GM19397 (cell line): ENCODE results near the gene ANG.
"Not testable (repeated sequence)": the region's sequence is repeated elsewhere in the genome, so short reads cannot be mapped to it uniquely, and the experiment has no call there.

ENCODE experiments used
- ATAC-seq: cut with Tn5 transposase; IDR thresholded peaks from one replicate; pipeline ENCODE4 v1.9.1; 2021; ENCODE audit warnings: mild to moderate bottlenecking, moderate library complexity; ENCODE audit not compliant: unreplicated experiment

Gene ANG

DNA sequence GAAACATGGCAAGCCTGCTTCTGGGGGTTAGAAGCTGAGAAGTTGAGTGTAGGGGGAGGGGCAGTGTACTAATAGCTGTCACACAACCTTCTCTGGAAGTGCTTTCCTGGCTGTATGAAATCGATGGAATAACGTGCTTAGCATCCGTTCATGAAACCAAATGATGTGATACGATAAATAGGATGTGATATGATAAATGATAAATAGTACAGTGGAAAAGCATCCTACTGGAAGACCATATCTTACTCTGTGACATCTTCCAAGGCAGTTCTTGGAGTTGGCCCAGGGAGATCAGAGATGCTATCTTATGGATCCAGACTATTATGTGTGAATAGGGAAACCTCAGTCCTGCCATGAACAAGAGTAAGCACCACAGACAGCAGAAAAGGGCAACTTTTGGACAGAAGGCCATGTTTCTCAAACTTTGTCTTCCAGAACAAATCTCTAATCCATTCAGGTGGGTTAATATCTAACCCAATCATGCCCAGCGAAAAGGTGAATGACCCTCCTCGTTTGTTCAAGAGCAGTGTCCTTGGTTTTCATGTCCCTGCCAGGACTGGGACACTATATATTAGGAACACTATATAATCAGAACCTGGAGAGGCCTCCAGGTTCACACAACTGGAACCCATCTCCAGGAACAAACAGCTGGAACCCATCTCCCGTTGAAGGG, at the start of gene ANG:
Gene ANG, plus strand, starts transcription at position 598 of the 673 bp plus-strand sequence. CDS start 4,801 bp downstream, outside the sequence.
- no peak for ATAC-seq

DNA sequence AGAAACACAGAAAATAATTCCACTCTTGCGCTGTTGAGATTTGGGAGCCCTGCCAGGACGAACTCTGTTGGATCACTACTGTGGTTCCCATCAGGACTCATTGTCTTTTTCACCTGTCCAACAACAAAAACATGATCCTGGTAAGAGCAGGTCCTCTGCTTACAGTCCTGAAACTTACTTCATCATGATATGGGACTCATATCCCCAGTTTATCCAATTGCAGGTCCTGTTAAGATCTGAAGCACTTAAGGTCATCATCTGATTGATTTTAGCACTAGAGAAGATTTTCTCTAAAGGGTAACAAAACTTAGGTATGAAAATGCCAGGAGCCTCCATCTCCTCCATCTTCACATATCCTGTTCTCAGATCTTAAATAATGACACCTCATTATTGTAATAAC, 47.0 kb upstream of the ANG start, which contains the start of gene OR6S1:
Gene OR6S1, minus strand, starts transcription at position 101 of the 400 bp plus-strand sequence. Its CDS starts 0 bp downstream, at position 101.
- ATAC-seq = no peak

DNA sequence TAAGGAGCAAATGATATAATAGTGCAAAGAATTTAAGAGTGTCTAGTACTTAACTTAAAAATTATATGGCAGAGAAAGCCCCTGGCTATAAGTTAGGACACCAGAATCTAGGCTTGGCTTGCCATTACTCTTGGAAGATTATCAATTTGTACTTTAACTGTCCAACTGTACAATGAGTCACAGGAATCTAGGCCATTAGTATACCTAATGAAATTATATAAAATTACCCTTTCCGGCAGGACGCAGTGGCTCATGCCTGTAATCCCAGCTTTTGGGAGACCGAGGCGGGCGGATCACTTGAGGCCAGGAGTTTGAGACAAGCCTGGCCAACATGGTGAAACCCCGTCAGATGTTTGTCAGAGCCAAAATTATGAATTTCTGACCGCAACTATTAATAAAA, 46.4 kb upstream of the ANG start:
- ATAC-seq = no peak

DNA sequence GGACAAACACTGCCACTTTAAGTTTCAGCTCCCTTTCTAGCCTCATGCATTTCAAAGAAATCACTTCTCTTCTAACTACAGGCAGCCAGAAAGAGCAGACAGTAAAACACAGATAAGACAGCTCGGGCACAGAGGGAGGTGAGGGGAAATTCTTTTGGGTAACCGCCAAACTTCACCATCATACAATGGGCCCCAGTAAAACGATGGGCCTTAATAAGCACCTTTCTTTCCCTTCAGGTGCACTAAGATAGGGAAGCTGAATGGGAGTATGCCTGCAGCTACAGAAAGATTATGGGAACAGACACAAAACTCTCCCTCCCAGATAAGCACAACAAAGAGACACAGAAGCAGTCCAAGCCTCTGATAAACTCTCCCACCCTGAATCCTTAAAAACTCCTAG, 45.8 kb upstream of the ANG start:
- ATAC-seq = not testable (repeated sequence)

DNA sequence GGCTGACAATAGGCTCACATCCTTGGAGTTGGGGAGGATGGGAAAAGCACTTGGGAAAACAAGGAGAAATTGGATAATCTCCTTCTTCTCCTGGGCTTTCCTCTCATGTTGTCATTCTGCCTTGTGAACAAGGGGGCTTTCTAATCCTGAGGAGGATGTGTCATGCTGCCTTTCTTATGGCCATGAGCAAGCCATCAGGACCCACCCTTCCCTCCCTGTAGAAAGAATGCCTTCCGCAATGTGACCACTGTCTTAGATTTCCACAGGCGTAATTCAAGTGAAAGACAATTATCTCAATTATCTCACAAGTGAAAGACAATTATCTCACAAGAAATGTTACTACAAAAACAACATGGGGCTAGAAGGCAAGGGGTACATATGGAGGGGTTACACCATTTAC, 44.0 kb upstream of the ANG start:
- no peak for ATAC-seq

DNA sequence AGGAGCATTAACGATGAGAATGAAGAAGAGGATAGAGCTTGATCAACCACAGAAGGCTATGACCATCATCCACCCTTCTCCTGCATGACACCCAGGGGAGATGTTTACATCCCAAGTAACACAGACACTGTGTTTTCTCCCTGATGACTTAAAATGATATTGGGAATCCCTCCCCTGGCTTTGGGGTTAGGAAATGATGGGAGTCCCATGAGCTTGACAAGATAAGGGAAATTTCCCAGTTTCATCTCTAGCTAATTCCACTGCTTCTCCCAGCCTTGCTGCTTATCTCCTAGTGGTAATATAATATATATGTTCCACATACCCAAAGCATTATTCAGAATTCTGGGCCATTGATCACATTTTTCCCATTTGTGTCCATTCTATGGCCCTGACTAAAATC, 43.1 kb upstream of the ANG start:
- no peak for ATAC-seq

DNA sequence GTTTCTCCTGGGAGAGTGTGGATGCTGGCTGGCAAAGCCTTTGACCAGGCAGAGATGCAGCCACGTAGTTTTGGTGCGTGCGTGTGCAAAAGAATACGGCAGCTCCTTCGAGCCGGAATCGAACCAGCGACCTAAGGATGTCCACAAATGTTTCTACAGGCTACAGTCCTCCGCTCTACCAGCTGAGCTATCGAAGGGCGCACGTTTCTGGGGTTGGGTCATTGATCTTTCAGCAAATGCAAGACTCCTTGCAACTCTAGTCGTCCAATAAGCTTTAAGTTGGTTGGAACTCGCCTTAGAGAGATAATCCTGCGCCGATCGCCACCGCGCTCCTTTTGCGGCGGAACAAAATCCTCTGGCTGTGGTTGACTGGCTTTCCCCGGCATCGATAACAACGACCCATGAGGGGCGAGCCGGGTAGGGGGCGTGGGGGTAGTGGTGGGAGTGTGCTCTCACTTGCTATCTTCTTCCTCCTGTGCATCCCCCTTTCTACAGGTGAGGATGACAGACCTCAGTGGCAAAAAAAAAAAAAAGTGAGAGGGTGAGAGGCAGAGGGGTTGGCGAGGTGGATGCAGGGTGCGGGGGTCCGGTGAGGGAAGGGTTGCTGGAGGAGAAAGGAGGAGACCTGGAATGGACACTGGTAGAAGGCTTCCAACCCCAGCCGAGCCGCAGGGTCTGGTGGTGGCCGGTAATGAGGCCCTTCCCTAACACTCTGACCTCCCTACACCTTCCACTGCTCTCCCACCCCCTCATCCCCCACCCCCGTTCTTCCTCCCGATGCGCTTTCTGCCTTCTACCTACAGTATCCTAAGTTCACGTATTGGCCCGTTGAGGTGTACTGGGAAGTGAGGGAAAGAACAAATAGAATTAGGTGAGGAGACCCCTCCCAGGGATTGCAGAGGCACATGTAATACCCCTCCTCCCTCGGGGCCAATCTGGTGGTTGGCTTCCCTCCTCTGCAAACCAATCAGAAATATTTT, 35.3 kb upstream of the ANG start:
- no peak for ATAC-seq

DNA sequence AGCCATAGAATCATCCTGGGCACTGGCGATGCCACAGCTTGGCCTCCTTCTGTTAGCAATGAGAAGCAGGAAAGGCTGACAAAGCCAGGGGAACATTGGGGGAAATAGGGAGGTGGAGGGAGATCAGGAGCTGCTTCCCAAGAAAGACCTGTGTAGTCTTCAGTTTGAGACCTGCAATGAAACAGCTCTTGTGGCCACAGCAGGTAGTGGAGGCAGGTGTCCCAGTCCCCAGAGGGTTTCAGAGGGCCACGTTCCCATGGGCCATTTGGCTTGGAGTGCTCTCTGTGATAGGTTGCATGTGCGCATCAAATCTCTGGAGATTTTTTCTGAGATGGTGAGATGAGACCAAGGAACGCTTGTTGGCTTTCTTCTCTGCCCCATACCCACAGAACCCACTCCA, 32.7 kb upstream of the ANG start:
- no peak for ATAC-seq

DNA sequence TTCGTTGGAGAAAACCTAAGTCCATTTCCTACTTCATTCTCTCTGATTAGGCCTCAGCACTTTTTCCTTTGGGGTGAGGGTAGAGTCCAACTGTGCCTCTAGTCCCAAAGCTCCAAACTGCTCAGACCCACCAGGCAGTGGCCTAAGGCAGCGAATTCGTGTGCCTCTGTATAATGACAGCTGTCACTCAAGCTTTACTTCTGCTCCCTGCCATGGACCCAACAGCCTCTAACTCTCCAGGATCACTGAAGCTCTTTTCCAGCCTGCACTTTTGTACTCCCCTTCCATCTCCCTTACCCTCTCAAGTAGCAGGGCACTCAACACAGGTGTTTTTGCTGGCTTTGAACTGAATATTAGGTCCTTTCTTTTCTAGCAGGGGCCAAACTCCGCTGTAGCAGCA, 32.3 kb upstream of the ANG start:
- no peak for ATAC-seq

DNA sequence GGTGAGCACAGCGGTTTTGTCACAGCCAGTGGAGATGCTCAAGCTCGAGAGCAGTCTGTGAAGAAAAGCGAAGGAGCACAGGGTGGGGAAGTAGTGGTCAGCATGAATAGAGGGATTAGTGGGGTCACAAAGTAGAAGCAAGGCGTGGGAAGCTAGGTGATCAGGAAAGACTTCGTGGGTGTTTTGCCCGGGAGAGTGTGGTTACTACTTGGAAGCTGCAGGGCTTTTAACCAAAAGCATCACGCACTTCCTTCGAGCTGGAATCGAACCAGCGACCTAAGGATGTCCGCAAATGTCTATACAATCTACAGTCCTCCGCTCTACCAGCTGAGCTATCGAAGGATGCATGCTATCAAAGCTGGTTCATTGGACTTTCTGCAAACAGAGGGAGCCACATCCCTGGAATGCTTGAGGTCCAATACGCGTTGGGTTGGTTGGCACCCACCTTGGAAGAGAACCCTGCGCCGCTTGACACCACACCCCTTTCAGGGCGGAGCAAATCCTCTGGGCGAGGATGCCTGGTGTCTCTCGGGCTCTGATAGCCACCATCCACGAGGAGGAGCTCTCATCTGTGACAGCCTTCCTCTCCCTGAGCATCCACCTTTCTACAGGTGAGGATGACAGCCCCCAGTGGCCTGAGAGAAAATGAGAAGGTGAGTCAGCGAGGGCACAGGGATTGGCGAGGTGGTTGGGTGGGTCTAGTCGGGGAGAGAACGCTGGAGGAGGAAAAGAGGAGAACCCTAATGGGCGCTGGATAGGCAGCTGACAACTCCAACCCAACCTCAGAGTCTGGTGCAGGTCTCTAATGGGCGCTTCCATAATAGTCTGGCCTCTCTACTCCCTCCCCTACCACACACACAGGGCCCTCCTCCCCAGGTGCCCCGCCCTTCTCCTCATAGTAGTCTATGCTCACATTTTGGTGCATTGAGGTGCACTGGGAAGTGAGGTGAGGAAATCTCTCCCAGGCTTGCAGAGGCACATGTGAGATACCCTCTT, 31.1 kb upstream of the ANG start:
- ATAC-seq = no peak

DNA sequence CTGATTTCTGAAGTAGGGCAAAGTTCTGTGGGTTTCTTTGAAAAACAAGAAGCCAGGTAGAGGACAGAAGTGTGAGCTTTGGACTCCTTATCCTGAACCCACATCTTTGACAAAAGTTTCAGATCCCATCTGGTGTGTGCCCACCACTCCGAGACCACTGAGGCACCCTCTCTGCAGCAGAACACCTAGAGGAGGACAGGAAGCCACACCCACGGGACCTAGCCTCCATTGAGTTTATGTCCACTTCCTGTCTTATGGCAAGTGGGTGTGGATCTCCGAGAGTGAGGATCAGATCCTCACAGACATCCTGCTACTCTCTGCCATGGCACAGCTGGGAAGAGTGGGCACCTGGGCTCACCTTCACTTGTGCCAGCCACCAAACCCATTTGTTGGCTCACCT, 30.3 kb upstream of the ANG start:
- ATAC-seq = no peak

DNA sequence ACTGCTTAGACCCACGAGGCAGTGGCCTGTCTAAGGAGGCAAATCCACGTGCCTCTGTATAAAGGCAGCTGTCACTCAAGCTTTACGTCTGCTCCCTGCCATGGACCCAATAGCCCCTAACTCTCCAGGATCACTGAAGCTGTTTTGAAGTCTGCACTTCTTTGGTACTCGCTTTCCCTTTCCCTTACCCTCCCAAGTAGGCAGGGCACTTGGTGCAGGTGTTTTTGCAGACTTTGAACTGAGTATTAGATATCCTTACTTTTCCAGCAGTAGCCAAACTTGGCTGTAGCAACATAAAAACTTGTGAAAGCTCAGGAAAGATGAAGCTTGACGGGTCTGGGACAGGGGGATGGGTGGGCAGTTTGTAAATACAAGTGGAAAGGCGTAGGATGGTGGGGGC, 29.2 kb upstream of the ANG start:
- no peak for ATAC-seq

DNA sequence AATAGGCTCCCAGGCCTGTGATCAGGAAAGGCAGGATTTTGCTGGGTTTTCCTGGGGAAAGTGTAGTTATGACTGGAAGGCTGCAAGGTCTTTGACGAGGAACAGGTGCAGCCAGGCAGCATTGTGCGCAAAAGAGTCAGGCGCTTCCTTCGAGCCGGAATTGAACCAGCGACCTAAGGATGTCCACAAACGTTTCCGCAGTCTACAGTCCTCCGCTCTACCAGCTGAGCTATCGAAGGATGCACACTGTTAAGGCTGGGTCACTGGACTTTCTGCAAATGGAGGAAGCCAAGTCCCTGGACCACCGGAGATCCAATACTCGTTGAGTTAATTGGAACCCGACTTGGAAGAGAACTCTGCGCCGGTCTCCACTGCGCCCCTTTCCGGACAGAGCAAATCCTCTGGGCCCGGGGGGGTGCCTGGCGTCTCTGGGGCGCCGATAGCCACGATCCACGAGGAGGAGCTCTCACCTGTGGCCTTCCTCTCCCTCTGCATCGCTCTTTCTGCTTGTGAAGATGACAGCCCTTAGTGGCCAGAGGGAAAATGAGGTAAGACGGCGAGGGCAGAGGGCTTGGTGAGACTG, 28.7 kb upstream of the ANG start:
- no peak for ATAC-seq

DNA sequence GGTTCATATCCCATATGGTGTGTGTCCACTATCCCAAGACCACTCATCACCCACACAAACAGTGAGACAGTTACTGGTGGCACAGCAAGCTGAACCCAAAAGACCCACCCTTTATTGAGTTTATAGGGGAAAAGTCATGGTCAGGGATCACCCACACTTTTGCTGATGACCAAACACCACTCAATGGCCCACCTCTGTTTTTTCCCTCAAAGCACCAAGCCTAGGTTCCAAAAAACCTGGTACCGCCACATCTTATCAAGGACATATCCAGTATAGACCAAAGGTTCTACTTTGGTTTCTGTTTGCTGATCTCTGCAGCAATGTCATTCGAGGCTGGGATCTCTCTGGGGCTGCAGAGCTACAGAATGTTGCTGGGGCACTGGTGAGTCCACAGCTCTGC, 27.4 kb upstream of the ANG start:
- no peak for ATAC-seq

DNA sequence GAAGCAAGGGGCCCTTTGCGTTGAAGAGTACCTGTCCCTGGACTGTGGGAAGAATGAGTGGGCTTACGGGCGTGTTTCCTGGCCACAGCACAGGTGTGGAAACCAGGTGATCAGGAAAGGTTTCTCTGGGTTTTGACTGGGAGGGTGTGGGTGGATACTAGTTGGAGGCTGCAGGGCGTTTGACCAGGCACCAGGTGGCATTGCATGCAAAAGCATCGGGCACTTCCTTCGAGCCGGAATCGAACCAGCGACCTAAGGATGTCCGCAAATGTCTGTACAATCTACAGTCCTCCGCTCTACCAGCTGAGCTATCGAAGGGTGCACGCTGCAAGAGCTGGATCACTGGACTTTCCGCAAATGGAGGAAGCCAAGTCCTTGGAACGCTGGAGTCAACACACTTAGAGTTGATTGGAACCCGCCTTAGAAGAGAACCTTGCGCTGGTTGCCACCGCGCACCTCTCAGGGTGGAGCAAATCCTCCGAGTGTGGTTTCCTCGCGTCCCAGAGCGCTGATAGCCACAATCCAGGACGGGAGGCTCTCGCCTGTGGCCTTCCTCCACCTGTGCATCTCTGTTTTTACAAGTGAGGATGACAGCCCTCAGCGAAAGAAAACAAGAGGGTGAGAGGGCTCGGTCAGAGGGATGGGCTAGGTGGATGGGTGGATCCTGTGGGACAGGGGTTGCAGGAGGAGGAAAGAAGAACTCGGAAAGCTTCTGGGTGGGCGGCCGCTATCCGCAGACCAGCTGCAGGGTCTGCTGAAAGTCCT, 25.4 kb upstream of the ANG start:
- peak; percentile 58 for ATAC-seq

DNA sequence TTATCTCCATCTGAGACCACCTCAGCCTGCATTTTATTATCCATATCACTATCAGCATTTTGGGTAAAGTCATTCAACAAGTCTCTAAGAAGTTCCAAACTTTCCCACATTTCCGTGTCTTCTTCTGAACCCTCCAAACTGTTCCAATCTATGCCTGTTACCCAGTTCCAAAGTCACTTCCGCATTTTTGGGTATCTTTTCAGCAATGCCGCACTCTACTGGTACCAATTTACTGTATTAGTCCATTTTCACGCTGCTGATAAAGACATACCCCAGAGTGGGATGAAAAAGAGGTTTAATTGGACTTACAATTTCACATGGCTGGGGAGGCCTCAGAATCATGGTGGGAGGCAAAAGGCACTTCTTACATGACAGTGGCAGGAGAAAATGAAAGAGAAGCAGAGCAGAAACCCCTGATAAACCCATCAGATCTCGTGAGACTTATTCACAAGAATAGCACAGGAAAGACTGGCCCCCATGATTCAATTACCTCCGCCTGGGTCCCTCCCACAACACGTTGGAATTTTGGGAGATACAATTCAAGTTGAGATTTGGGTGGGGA, 22.1 kb upstream of the ANG start:
- not testable (repeated sequence) for ATAC-seq

DNA sequence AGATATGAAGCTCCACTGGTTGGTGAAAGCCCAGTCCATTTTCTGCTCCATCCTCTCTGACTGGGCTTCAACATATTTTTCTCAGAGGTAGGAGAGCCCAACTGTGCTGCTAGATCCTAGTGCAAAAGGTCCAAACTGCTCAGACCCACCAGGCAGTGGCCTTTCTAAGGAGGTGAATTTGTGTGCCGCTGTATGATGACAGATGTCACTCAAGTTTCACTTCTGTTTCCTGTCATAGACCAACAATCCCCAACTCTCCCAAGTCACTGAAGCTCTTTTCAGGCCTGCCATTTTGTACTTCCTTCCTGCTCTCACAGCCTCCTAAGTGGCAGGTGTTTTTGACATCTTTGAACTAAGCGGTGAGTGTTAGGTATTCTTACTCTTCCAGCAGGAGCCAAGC, 20.6 kb upstream of the ANG start:
- peak; percentile 71 for ATAC-seq

DNA sequence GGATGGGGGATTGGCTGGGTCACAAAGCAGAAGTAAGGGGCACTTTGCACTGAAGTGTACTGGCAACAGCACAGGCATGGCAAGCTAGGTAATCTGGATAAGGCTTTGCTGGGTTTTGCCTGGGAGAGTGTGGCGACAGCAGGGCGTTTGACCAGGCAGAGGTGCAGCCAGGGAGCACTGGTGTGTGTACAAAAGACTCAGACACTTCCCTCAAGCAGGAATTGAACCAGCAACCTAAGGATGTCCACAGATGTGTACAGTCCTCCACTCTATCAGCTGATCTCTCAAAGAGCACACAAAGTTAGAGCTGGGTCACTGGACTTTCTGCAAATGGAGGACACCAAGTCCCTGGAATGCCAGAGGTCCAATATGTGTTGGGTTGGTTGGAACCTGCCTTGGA, 19.6 kb upstream of the ANG start:
- no peak for ATAC-seq

DNA sequence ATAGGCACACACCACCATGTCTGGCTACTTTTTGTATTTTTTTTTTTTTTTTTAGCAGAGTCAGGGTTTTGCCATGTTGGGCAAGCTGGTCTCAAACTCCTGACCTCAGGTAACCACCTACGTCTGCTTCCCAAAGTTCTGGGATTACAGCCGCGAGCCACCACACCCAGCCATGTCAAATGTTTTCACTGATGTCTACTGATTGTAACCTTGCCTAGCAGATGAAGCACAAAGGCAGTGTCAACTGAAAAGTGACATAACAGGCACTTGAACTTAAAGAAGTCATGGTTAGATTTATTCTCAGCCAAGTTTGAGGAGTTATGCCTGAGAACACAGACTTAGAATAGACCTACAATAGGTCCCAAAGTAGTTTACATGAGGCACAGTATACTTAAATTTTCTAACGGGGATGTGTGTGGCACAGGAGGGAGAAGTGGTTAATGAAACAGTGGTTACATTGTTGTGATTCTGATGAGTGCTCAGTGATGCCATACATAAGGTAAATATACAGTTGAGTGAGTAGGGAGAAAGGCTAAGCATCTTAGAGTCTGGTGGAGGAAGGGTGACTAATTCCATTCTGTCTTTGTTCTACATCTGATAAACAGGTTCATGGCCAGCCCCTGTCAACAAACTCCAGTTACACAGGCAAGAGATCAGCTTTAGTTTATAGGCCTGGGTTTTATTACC, 16.8 kb upstream of the ANG start:
- no peak for ATAC-seq
